IMR-90 (cell line): Measurements from ENCODE around the gene CECR2. TPM values are rescaled to one million over a fixed set of nuclear protein-coding genes. Genes with fewer than 3 reads are reported as not detected.

ENCODE experiments used
- ATAC-seq: fragments of 200-7000 bp; cut with Tn5 transposase; 2 replicates; pipeline ENCODE4 v1.9.1; 2020; ENCODE audit warnings: low read depth, mild to moderate bottlenecking, moderate library complexity
- BruUV-seq: library from RNA; stranded (reverse); fragments of 400-500 nt; replicated peaks from 2 replicates; lab custom pipeline; 2021; lab: Mats Ljungman, UMichigan
- CTCF ChIA-PET: fragments of 300-600 bp; formaldehyde crosslinking; extraction: SDS; loops from one replicate; lab custom pipeline; 2021; ENCODE audit warnings: antibody characterized with exemption; lab: Yijun Ruan, JAX
- POLR2A ChIA-PET: fragments of 300-600 bp; sonication (Branson Sonifier 250); formaldehyde crosslinking; loops from one replicate; lab custom pipeline; 2022; ENCODE audit warnings: antibody characterized with exemption; ENCODE audit not compliant: unreplicated experiment; lab: Charles Lee
- DNase-seq: peaks from one replicate; pipeline ENCODE4 v3.0.0; 2013
- H2AFZ ChIP-seq: replicated peaks from 2 replicates; pipeline ENCODE3; 2013; ENCODE audit warnings: low read length, mild to moderate bottlenecking; ENCODE audit not compliant: poor library complexity
- H2AK5ac ChIP-seq: 2 replicates; pipeline ENCODE4 v1.6.1; 2013; ENCODE audit warnings: low read depth, low read length, inconsistent platforms
- H2AK9ac ChIP-seq: replicated peaks from 2 replicates; pipeline ENCODE3; 2013; ENCODE audit warnings: mild to moderate bottlenecking, low read depth, low read length, moderate library complexity; ENCODE audit not compliant: poor library complexity
- H2BK120ac ChIP-seq: 2 replicates; pipeline ENCODE4 v1.6.1; 2013; ENCODE audit warnings: low read depth, low read length, inconsistent platforms
- H2BK15ac ChIP-seq: 3 replicates; pipeline ENCODE4 v1.6.1; 2013; ENCODE audit warnings: low read depth, low read length, inconsistent platforms
- H2BK20ac ChIP-seq: 2 replicates; pipeline ENCODE4 v1.6.1; 2013; ENCODE audit warnings: low read depth, mild to moderate bottlenecking, inconsistent platforms, low read length, moderate library complexity
- H2BK5ac ChIP-seq: 2 replicates; pipeline ENCODE4 v1.6.1; 2013; ENCODE audit warnings: mild to moderate bottlenecking, low read depth, low read length, inconsistent platforms; ENCODE audit not compliant: poor library complexity, severe bottlenecking
- H3K14ac ChIP-seq: replicated peaks from 2 replicates; pipeline ENCODE4 v1.6.1; 2013; ENCODE audit warnings: low read depth, low read length, inconsistent platforms
- H3K18ac ChIP-seq: 2 replicates; pipeline ENCODE4 v1.6.1; 2013; ENCODE audit warnings: low read depth, low read length, control low read depth
- H3K23ac ChIP-seq: 2 replicates; pipeline ENCODE4 v1.6.1; 2013; ENCODE audit warnings: low read depth, low read length, inconsistent platforms
- H3K27ac ChIP-seq: 2 replicates; pipeline ENCODE4 v1.5.1; 2013; ENCODE audit warnings: mild to moderate bottlenecking, control low read depth, low read length; ENCODE audit not compliant: insufficient read depth
- H3K27me3 ChIP-seq: 2 replicates; pipeline ENCODE4 v1.6.1; 2013; ENCODE audit warnings: low read length; ENCODE audit not compliant: control insufficient read depth, insufficient read depth
- H3K36me3 ChIP-seq: 2 replicates; pipeline ENCODE4 v1.6.1; 2013; ENCODE audit warnings: low read length, mixed read lengths; ENCODE audit not compliant: control insufficient read depth, insufficient read depth
- H3K4ac ChIP-seq: 2 replicates; pipeline ENCODE4 v1.6.1; 2013; ENCODE audit warnings: low read depth, low read length, inconsistent platforms
- H3K4me1 ChIP-seq: 2 replicates; pipeline ENCODE4 v1.6.1; 2013; ENCODE audit warnings: low read length, mixed read lengths; ENCODE audit not compliant: control insufficient read depth, insufficient read depth
- H3K4me2 ChIP-seq: 2 replicates; pipeline ENCODE4 v1.6.1; 2013; ENCODE audit warnings: low read depth, mild to moderate bottlenecking, control low read depth, low read length, moderate library complexity
- H3K4me3 ChIP-seq: 2 replicates; pipeline ENCODE4 v1.5.1; 2013; ENCODE audit warnings: low read depth, mild to moderate bottlenecking, control low read depth, low read length, moderate library complexity; ENCODE audit not compliant: insufficient read depth
- H3K56ac ChIP-seq: 2 replicates; pipeline ENCODE4 v1.6.1; 2013; ENCODE audit warnings: low read length, inconsistent platforms; ENCODE audit not compliant: insufficient read depth; ENCODE audit errors: extremely low read depth
- H3K79me1 ChIP-seq, 2 experiments: 2 replicates each; pipeline ENCODE4 v1.6.1; 2013; ENCODE audit warnings: low read length in 2 of 2, inconsistent platforms in 1 of 2, low read depth in 1 of 2
- H3K9ac ChIP-seq: 2 replicates; pipeline ENCODE4 v1.6.1; 2013; ENCODE audit warnings: low read depth, low read length, control low read depth
- H3K9me1 ChIP-seq: 2 replicates; pipeline ENCODE4 v1.6.1; 2013; ENCODE audit warnings: low read length, inconsistent platforms; ENCODE audit not compliant: insufficient read depth
- H3K9me3 ChIP-seq: 2 replicates; pipeline ENCODE4 v1.6.1; 2013; ENCODE audit warnings: low read length; ENCODE audit not compliant: control insufficient read depth, insufficient read depth
- H4K20me1 ChIP-seq: 2 replicates; pipeline ENCODE4 v1.6.1; 2013; ENCODE audit warnings: low read length, inconsistent platforms; ENCODE audit not compliant: insufficient read depth
- H4K5ac ChIP-seq: 2 replicates; pipeline ENCODE4 v1.6.1; 2013; ENCODE audit warnings: mild to moderate bottlenecking, low read depth, low read length, control low read depth
- H4K8ac ChIP-seq, 2 experiments: 2 replicates each; pipeline ENCODE4 v1.6.1; 2013; ENCODE audit warnings: low read depth in 2 of 2, low read length in 2 of 2, control low read depth in 1 of 2, inconsistent platforms in 1 of 2
- H4K91ac ChIP-seq: 2 replicates; pipeline ENCODE4 v1.6.1; 2013; ENCODE audit warnings: low read depth, low read length, inconsistent platforms; ENCODE audit not compliant: insufficient read depth
- BHLHE40 ChIP-seq: fragments of 150-350 bp; IDR thresholded peaks from 2 replicates; pipeline ENCODE4 v1.6.1; 2016; ENCODE audit warnings: mild to moderate bottlenecking, low read depth, low read length
- CEBPB ChIP-seq: IDR thresholded peaks from 2 replicates; pipeline ENCODE4 v1.6.1; 2012; ENCODE audit warnings: low read depth, low read length, improper control_type of control experiment
- FOS ChIP-seq: fragments of 150-350 bp; IDR thresholded peaks from 2 replicates; pipeline ENCODE4 v1.6.1; 2016; ENCODE audit warnings: low read depth, low read length
- MAZ ChIP-seq: IDR thresholded peaks from 2 replicates; pipeline ENCODE4 v1.6.1; 2012; ENCODE audit warnings: low read depth, mild to moderate bottlenecking, low read length, improper control_type of control experiment, moderate library complexity, borderline replicate concordance
- MXI1 ChIP-seq: IDR thresholded peaks from 2 replicates; pipeline ENCODE4 v1.6.1; 2012; ENCODE audit warnings: low read depth, mild to moderate bottlenecking, low read length, moderate library complexity, borderline replicate concordance
- NFE2L2 ChIP-seq: fragments of 150-350 bp; IDR thresholded peaks from 2 replicates; pipeline ENCODE4 v1.6.1; 2016; ENCODE audit warnings: low read depth, mild to moderate bottlenecking, low read length
- POLR2A ChIP-seq: IDR thresholded peaks from 2 replicates; pipeline ENCODE4 v1.6.1; 2012; ENCODE audit warnings: mild to moderate bottlenecking, low read depth, low read length
- RAD21 ChIP-seq: IDR thresholded peaks from 2 replicates; pipeline ENCODE4 v1.6.1; 2012; ENCODE audit warnings: low read length, improper control_type of control experiment
- RCOR1 ChIP-seq: IDR thresholded peaks from 2 replicates; pipeline ENCODE4 v1.6.1; 2012; ENCODE audit warnings: mild to moderate bottlenecking, low read length, improper control_type of control experiment; ENCODE audit not compliant: insufficient replicate concordance
- SMC3 ChIP-seq: fragments of 150-350 bp; IDR thresholded peaks from 2 replicates; pipeline ENCODE4 v1.6.1; 2016; ENCODE audit warnings: low read depth, mild to moderate bottlenecking, antibody characterized with exemption, low read length, moderate library complexity
- dilution Hi-C: fragments of 300-500 bp; cut with HindIII; formaldehyde crosslinking; loops from one replicate; pipeline ENCODE4 v1.14.3; 2018; ENCODE audit warnings: low sequenced_read_pairs; ENCODE audit not compliant: unreplicated experiment
- in situ Hi-C: fragments of 300-500 bp; cut with MboI; formaldehyde crosslinking; loops from 3 replicates; pipeline ENCODE4 v1.14.3; 2019; ENCODE audit warnings: low sequenced_read_pairs, inconsistent platforms, mixed read lengths
- intact Hi-C: fragments of 100-400 bp; cut with micrococcal nuclease; formaldehyde crosslinking; loops from 2 replicates; pipeline ENCODE4 v1.10.0; 2022
- polyA plus RNA-seq, 3 experiments: library from polyadenylated mRNA; depleted of rRNA; stranded (reverse); fragments of >200 nt; gene quantifications; 2 replicates each; pipeline ENCODE4 v1.2.3, GENCODE V29; 2012; ENCODE audit warnings: low replicate concordance in 1 of 3
- total RNA-seq: library from RNA; depleted of rRNA; stranded (reverse); fragments of >200 nt; gene quantifications from 2 replicates; pipeline ENCODE4 v1.2.3, GENCODE V29; 2012
- TF ChIP-seq, protein P1 (sequence below): fragments of 150-350 bp; IDR thresholded peaks from 2 replicates; pipeline ENCODE4 v1.6.1; 2016; ENCODE audit warnings: low read depth, mild to moderate bottlenecking, low read length, moderate library complexity, borderline replicate concordance
- TF ChIP-seq, protein P2 (sequence below): fragments of 150-350 bp; IDR thresholded peaks from 2 replicates; pipeline ENCODE4 v1.6.1; 2017; ENCODE audit warnings: mild to moderate bottlenecking, antibody characterized with exemption, low read length, low read depth
- TF ChIP-seq, protein P3 (sequence below): conservative IDR thresholded peaks from 2 replicates; pipeline ENCODE4 v1.5.1; 2012; ENCODE audit warnings: mild to moderate bottlenecking, low read depth, low read length, improper control_type of control experiment

Gene CECR2
- total and polyA plus RNA-seq, 2 of the 4 experiments (the other 2 are of a cell fraction): under 0.01 TPM; not detected in 1

DNA sequence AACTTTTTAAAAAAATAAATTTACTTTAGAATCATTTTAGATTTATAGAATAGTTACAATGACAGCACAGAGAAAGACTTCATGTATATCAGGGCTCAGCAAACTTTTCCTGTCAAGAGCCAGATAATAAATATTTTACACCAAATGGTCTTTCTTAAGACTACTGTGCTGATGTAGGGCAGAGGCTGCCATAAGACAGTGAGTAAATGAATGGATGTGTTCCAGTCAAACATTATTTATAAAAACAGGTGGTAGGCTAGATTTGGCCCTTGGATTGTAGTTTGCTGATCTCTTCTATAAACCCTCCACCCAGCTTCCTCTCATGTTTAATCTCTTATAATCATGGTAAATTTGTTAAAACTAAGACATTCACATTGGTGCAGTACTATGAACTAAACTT, 33.0 kb downstream of the CECR2 start:
- no peak for ATAC-seq
- Histone ChIP-seq H2BK15ac (no peak overlapping the region), H2BK20ac (no peak overlapping the region), H2AFZ (no peak overlapping the region), H3K79me1 (no peaks in the 10 kb centered on the region), H3K14ac (no peak overlapping the region), H2BK120ac (no peak overlapping the region), H4K8ac (no peak overlapping the region), H3K27me3 (no peaks in the 10 kb centered on the region), H3K9ac (no peak overlapping the region), H3K27ac (no peak overlapping the region), H2BK5ac (no peak overlapping the region), H3K18ac (no peak overlapping the region), H3K4me3 (no peak overlapping the region), H3K36me3 (no peaks in the 10 kb centered on the region), H3K4ac (no peak overlapping the region), H2AK9ac (no peak overlapping the region), H4K5ac (no peak overlapping the region), H3K4me1 (no peaks in the 10 kb centered on the region), H3K4me2 (no peak overlapping the region), H3K9me1 (no peaks in the 10 kb centered on the region), H3K23ac (no peak overlapping the region), H3K56ac (no peak overlapping the region), H4K91ac (no peak overlapping the region), H2AK5ac (no peak overlapping the region), H3K9me3 (no peaks in the 10 kb centered on the region), H4K20me1 (no peaks in the 10 kb centered on the region)
- CTCF ChIA-PET: no interaction called here
- dilution Hi-C loops (no loop called here), in situ Hi-C loops (no loop called here), intact Hi-C loops (no loop called here)
- BruUV-seq: no TSS peak
- POLR2A ChIA-PET: no interaction called here
- no peak for DNase-seq
- TF ChIP-seq, protein P1, sequence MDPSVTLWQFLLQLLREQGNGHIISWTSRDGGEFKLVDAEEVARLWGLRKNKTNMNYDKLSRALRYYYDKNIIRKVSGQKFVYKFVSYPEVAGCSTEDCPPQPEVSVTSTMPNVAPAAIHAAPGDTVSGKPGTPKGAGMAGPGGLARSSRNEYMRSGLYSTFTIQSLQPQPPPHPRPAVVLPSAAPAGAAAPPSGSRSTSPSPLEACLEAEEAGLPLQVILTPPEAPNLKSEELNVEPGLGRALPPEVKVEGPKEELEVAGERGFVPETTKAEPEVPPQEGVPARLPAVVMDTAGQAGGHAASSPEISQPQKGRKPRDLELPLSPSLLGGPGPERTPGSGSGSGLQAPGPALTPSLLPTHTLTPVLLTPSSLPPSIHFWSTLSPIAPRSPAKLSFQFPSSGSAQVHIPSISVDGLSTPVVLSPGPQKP: no peak
- TF ChIP-seq MXI1 (no peak), FOS (no peak), RAD21 (no peak), MAZ (no peak), BHLHE40 (no peak), POLR2A (no peak), RCOR1 (no peak), NFE2L2 (no peak), CEBPB (no peak), SMC3 (no peak)
- TF ChIP-seq, protein P2, sequence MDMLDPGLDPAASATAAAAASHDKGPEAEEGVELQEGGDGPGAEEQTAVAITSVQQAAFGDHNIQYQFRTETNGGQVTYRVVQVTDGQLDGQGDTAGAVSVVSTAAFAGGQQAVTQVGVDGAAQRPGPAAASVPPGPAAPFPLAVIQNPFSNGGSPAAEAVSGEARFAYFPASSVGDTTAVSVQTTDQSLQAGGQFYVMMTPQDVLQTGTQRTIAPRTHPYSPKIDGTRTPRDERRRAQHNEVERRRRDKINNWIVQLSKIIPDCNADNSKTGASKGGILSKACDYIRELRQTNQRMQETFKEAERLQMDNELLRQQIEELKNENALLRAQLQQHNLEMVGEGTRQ: no peak
- TF ChIP-seq, protein P3, sequence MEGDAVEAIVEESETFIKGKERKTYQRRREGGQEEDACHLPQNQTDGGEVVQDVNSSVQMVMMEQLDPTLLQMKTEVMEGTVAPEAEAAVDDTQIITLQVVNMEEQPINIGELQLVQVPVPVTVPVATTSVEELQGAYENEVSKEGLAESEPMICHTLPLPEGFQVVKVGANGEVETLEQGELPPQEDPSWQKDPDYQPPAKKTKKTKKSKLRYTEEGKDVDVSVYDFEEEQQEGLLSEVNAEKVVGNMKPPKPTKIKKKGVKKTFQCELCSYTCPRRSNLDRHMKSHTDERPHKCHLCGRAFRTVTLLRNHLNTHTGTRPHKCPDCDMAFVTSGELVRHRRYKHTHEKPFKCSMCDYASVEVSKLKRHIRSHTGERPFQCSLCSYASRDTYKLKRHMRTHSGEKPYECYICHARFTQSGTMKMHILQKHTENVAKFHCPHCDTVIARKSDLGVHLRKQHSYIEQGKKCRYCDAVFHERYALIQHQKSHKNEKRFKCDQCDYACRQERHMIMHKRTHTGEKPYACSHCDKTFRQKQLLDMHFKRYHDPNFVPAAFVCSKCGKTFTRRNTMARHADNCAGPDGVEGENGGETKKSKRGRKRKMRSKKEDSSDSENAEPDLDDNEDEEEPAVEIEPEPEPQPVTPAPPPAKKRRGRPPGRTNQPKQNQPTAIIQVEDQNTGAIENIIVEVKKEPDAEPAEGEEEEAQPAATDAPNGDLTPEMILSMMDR: no peak
